KOPT-K1 (cell line): ENCODE results near the gene DIPK1A.
"Not testable (repeated sequence)": the region's sequence is repeated elsewhere in the genome, so short reads cannot be mapped to it uniquely, and the experiment has no call there.

Experiments
- H3K27ac ChIP-seq: fragments of 200-600 bp; sonication (generic); 2 replicates; pipeline ENCODE4 v1.5.1; 2016; ENCODE audit warnings: antibody characterized with exemption, mild to moderate bottlenecking, low read depth, low read length; ENCODE audit not compliant: poor library complexity, severe bottlenecking
- H3K36me3 ChIP-seq: fragments of 200-600 bp; sonication (generic); 2 replicates; pipeline ENCODE4 v1.5.1; 2017; ENCODE audit warnings: antibody characterized with exemption, mild to moderate bottlenecking, low read length, moderate library complexity; ENCODE audit not compliant: insufficient read depth
- H3K9me3 ChIP-seq: fragments of 200-600 bp; sonication (generic); 2 replicates; pipeline ENCODE4 v1.5.1; 2017; ENCODE audit warnings: antibody characterized with exemption, low read length, mild to moderate bottlenecking; ENCODE audit not compliant: insufficient read depth, poor library complexity, severe bottlenecking

Gene DIPK1A

DNA sequence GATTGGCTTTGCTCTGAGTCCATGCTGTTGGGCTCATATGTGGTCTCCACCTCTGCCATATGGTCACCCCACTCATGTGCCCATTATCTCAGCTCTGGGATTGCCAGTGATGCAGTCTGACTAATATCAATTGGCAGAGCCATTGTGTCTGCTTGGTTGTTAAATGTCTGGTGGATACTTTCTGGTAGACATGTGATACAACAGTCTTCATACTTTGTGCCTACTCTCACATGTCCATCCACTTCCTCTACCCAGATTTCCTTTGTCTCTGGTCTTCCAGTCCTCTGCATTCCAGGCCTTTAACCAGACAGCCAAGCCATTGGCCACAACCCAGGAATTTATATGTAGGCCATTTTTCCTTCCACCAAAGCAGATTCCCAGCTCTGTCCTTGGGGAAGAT is 30.8 kb upstream of the DIPK1A start:
- H3K27ac ChIP-seq: no peak overlapping the region
- H3K36me3 ChIP-seq: no peaks in the 10 kb centered on the region
- no peaks in the 10 kb centered on the region for H3K9me3 ChIP-seq

DNA sequence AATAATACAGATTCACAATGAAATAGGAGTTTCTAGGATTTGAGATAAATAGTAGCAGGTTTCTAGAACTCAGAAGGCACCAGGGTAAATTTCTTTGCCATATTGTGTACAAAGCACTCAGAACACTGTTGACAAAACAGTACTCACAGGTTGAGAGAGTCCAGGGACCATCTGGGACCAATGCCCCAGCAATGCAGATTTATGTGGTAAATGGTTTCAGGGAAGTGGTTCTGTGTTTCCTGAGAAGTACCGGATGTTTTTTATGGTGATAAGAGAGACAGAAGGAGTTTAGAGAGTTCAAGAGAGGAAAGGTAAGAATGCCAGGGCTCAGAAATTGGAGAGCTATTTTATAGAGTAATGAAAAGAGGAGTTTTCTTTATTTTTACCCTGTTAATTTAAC is 29.6 kb upstream of the DIPK1A start:
- Histone ChIP-seq H3K36me3 (no peaks in the 10 kb centered on the region), H3K9me3 (no peaks in the 10 kb centered on the region), H3K27ac (no peak overlapping the region)

DNA sequence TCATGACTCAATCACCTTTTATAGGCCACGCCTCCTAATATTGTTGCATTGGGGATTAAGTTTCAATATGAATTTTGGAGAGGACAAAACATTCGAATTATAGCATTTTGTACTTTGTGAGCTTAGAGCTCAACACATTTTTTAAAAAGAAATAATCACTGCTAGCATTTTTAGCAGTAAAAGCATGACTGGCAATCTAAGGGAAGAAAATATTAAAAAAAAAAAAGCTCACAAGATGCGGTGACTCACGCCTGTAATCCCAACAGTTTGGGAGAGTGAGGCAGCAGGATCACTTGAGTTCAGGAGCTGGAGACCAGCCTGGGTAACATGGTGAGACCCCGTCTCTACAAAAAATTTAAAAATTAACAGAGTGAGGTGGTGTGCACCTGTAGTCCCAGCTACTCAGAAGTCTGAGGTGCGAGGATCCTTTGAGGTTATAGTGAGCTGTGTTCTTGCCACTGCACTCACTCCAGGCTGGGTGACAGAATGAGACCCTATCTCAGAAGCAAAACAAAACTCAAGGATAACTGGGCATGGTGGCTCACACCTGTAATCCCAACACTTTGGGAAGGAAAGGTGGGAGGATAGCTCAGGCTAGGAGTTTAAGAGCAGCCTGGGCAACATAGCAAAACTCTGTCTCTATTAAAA is 28.8 kb upstream of the DIPK1A start:
- Histone ChIP-seq H3K36me3 (no peaks in the 10 kb centered on the region), H3K9me3 (no peaks in the 10 kb centered on the region), H3K27ac (no peak overlapping the region)

DNA sequence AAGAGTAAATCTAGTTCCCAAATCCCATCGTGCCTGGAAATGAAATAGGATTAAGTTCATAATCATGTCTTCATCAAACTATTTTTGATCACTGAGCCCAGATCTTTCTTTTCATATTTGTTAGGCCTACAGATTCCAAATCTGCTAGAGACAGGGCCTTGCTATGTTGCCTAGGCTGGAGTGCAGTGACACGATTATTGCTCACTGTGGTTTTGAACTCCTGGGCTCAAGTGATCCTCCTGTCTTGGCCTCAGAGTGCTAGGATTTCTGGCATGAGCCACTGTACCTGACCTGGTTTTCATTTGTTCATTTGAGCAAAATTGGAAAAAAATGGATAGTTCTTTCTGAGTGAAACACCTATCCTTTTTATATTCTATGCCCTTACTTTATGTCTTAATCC is 28.0 kb upstream of the DIPK1A start:
- Histone ChIP-seq H3K9me3 (no peaks in the 10 kb centered on the region), H3K27ac (no peak overlapping the region), H3K36me3 (no peaks in the 10 kb centered on the region)

GRCh38 chr1:92987462-92987861 is 26.2 kb upstream of the DIPK1A start:
- Histone ChIP-seq H3K27ac (no peak overlapping the region), H3K9me3 (peaks cover 2% of the 10 kb centered on the region), H3K36me3 (no peaks in the 10 kb centered on the region)

- no peaks in the 10 kb centered on the region for H3K36me3 ChIP-seq
- peaks cover 9% of the 10 kb centered on the region for H3K9me3 ChIP-seq
- H3K27ac ChIP-seq: no peak overlapping the region
Measured at GRCh38 chr1:92985101-92985500, 23.8 kb upstream of the DIPK1A start.

- H3K27ac ChIP-seq: peak overlapping the region; percentile 20
- peaks cover 9% of the 10 kb centered on the region for H3K9me3 ChIP-seq
- no peaks in the 10 kb centered on the region for H3K36me3 ChIP-seq
Measured at GRCh38 chr1:92980732-92981647, 19.7 kb upstream of the DIPK1A start.

DNA sequence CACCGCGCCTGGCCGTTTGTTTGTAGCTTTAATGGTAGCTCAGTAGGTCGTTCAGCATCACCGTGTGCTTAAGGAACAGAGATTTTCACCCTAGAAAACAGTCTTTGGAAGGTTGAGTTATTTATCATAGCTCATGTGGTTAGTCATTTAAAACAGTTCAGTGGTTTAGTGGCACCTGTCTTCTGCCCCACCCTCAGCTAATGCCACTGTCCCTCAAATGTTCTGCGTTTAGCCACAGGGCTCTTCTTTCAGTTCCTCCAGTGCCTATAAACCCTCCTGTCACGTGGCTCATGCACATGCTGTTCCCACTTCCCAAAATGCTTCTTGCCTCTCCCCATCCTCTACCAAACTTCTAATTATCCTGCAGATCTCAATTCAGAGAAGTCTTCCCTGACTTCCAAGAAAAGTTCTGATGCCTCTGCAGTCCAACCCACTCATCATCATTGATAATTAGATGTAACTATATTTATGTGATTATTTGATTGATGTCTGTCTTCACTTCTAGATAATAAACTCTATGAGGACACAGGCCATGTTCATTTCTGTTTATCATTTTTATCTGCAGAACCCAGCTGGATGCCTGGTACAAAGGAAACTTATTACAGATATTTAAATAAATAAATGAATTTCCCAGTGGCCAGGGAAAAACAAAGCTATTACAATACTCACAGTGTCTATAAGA is 14.4 kb upstream of the DIPK1A start:
- no peaks in the 10 kb centered on the region for H3K9me3 ChIP-seq
- H3K27ac ChIP-seq: no peak overlapping the region
- no peaks in the 10 kb centered on the region for H3K36me3 ChIP-seq

GRCh38 chr1:92974112-92974511 is 12.8 kb upstream of the DIPK1A start:
- not testable (repeated sequence) for H3K27ac ChIP-seq, H3K9me3 ChIP-seq, H3K36me3 ChIP-seq

DNA sequence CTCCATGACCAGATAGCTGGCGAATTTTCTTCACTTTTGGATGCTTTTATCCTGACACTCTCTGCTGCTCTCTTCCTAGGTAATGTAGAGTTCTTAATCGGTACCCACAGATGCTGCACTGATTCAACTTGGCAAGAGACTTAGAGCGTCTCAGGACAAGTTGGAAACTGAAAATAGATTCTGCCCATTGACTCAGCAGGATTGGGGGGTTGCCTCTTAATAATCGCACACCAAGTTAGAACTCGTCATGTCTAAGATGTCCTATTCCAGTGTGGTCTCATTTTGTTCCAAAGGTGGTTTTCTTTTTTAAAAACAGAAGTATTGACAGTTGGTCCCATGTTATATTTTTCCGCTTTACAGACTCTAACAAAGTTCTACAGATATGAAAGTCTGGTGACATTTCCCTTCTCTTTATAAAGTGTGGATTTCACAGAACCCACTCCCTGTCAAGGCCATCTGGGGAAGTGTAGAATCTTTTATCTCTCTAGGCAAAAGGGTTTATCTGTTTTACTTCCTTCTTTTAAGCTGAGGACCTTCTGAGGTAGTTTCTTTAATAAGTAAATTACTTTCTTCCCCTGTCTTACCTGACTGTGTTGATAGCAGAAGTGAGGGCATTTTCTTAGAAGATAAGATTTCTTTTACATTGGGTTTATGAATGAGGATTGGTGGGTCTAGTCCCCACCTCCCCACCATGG is 12.1 kb upstream of the DIPK1A start:
- Histone ChIP-seq H3K27ac (no peak overlapping the region), H3K9me3 (no peaks in the 10 kb centered on the region), H3K36me3 (no peaks in the 10 kb centered on the region)

- Histone ChIP-seq H3K36me3 (no peaks in the 10 kb centered on the region), H3K9me3 (no peaks in the 10 kb centered on the region), H3K27ac (no peak overlapping the region)
Measured at GRCh38 chr1:92972409-92973129, 11.3 kb upstream of the DIPK1A start.

DNA sequence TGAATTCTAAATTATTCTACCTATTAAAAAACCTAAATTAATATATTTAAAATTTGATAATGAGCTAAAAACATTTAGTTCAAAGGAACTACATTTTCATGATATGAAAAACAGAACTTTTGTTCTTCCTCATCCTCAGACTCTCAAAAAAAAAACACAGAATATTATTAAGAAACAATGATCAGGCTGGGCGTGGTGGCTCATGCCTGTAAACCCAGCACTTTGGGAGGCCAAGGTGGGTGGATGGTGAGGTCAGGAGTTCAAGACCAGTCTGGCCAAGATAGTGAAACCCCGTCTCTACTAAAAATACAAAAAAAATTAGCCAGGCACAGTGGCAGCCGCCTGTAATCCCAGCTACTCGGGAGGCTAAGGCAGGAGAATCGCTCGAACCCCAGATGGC is 10.7 kb upstream of the DIPK1A start:
- H3K9me3 ChIP-seq, H3K27ac ChIP-seq, H3K36me3 ChIP-seq: not testable (repeated sequence)

DNA sequence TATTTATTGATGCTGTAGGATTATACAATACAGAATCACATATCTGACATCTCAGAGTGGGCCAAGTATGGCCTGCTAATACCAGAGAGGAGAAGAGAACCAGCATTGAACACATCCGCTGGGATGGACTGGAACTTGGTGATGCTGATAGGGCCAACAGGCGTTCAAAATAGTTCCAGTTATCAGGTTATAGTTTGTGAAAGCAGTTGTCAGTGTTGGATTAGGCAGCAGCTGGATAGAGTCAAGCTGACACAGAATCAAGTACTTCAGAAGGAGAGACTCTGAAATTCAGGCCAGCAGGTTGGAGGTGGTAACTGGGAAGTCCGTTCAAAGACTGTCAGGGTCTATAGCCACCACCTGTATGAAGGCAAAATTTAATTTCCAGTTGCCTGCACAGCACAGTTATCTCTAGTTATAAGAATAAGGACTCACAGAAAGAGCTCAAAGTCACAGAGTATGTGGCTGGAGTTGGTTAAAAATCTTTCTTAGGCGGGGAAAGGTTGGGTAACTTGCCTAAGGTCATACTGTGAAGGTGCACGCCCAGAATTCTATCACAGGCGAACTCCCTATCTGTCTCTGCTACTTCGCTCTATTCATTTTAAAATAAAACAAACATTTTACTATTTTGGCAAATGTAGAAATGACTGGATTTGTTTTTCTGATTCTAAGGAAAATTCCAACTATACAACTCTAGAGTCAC is 9.9 kb upstream of the DIPK1A start:
- H3K9me3 ChIP-seq: no peaks in the 10 kb centered on the region
- H3K27ac ChIP-seq: no peak overlapping the region
- H3K36me3 ChIP-seq: no peaks in the 10 kb centered on the region

DNA sequence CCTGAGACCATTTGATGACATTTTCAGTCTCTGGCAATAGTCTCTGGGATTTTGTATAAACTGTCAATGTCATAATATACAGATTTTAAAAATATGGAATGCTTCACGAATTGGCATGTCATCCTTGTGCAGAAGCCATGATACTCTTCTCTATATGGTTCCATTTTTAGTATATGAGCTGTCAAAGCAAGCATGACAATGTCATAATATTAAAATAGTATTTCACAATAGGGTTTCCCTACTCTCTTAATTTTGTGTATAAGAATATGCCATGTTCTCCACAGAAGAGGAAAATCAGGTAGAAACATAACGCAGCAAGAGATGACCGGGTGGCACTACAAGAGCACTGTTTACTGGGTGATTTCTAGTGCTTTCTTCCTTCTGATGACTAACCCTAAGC is 8.3 kb upstream of the DIPK1A start:
- no peaks in the 10 kb centered on the region for H3K36me3 ChIP-seq

More for the DNA sequence above, 8.3 kb upstream of the DIPK1A start:
- Histone ChIP-seq H3K27ac (no peak overlapping the region), H3K9me3 (no peaks in the 10 kb centered on the region)
